Hepatocyte (in vitro differentiated cells): ENCODE data around the gene TUBGCP5.

Experiments
- EZH2 ChIP-seq: fragments of 200-600 bp; sonication (generic); IDR thresholded peaks from 2 replicates; pipeline ENCODE4 v1.6.1; 2016; ENCODE audit warnings: antibody characterized with exemption, mild to moderate bottlenecking, borderline replicate concordance
- TF ChIP-seq, protein P1 (sequence below): fragments of 200-600 bp; sonication (generic); IDR thresholded peaks from 2 replicates; pipeline ENCODE4 v1.5.1; 2016; ENCODE audit warnings: antibody characterized with exemption, mild to moderate bottlenecking; ENCODE audit not compliant: poor library complexity

DNA sequence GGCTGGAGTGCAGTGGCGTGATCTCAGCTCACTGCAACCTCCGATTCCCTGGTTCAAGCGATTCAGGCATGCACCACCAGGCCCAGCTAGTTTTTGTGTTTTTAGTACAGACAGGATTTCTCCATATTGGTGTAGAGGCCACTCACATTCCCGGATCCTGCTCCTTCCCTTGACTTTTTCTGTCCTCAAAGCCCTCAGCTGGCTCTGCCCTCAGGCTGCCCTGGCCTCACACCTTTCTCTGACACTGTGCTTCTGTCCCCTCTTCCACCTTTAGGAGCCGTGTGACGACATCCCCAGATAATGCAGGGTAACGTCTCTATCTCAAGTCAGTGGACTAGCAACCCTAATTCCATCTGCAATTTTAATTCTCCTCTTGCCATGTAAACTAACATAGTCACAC is 50.6 kb downstream of the TUBGCP5 start:
- TF ChIP-seq, protein P1, sequence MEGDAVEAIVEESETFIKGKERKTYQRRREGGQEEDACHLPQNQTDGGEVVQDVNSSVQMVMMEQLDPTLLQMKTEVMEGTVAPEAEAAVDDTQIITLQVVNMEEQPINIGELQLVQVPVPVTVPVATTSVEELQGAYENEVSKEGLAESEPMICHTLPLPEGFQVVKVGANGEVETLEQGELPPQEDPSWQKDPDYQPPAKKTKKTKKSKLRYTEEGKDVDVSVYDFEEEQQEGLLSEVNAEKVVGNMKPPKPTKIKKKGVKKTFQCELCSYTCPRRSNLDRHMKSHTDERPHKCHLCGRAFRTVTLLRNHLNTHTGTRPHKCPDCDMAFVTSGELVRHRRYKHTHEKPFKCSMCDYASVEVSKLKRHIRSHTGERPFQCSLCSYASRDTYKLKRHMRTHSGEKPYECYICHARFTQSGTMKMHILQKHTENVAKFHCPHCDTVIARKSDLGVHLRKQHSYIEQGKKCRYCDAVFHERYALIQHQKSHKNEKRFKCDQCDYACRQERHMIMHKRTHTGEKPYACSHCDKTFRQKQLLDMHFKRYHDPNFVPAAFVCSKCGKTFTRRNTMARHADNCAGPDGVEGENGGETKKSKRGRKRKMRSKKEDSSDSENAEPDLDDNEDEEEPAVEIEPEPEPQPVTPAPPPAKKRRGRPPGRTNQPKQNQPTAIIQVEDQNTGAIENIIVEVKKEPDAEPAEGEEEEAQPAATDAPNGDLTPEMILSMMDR = no peak
- no peak for TF ChIP-seq EZH2
